ENCODE data around the gene TMEM217.
A peak's percentile ranks its signal among the peaks of the same experiment; 100 is the strongest.

Gene TMEM217

DNA sequence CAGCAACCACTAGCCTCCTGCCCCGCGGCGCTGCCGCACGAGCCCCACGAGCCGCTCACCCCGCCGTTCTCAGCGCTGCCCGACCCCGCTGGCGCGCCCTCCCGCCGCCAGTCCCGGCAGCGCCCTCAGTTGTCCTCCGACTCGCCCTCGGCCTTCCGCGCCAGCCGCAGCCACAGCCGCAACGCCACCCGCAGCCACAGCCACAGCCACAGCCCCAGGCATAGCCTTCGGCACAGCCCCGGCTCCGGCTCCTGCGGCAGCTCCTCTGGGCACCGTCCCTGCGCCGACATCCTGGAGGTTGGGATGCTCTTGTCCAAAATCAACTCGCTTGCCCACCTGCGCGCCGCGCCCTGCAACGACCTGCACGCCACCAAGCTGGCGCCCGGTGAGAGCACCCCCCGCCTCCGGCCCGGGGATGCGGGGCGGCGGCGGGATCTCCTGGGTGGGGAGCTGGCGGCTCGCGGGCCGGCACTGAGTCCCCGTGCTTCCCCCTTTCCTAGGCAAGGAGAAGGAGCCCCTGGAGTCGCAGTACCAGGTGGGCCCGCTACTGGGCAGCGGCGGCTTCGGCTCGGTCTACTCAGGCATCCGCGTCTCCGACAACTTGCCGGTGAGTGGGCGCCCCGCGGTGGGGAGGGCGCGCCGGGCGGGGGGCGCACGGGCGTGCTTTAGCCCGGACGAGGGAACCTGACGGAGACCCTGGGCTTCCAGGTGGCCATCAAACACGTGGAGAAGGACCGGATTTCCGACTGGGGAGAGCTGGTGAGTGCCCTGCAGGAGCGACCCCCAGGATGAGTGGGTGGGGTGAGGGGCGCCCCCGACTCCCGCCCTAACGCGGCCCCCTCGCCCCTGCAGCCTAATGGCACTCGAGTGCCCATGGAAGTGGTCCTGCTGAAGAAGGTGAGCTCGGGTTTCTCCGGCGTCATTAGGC lies 87.4 kb downstream of the TMEM217 start:
- Histone ChIP-seq H3K36me3 (peaks cover 29 to 30% (median 29%) of the 10 kb centered on the region in 3 donors), H3K9me3 (no peaks in the 10 kb centered on the region), H3K4me3 (peak overlapping the region; percentile 89 to 95), H3K27ac (peak overlapping the region; percentile 90), H3K27me3 (no peaks in the 10 kb centered on the region), H3K4me1 (peaks cover 0 to 28% (median 18%) of the 10 kb centered on the region in 4 donors)
- intact Hi-C loops (cut with DNase I; ENCODE audit: low total_unique reads) = loop anchor here (2.0 to 10.0 kb wide), 3 partner anchors 36 to 406 kb away; partner anchors contain the start of gene C6orf89
- peak; percentile 27 to 41 for TF ChIP-seq CTCF (IDR thresholded peaks at IDR 0.05)
- peak; percentile 47 to 84 for DNase-seq

DNA sequence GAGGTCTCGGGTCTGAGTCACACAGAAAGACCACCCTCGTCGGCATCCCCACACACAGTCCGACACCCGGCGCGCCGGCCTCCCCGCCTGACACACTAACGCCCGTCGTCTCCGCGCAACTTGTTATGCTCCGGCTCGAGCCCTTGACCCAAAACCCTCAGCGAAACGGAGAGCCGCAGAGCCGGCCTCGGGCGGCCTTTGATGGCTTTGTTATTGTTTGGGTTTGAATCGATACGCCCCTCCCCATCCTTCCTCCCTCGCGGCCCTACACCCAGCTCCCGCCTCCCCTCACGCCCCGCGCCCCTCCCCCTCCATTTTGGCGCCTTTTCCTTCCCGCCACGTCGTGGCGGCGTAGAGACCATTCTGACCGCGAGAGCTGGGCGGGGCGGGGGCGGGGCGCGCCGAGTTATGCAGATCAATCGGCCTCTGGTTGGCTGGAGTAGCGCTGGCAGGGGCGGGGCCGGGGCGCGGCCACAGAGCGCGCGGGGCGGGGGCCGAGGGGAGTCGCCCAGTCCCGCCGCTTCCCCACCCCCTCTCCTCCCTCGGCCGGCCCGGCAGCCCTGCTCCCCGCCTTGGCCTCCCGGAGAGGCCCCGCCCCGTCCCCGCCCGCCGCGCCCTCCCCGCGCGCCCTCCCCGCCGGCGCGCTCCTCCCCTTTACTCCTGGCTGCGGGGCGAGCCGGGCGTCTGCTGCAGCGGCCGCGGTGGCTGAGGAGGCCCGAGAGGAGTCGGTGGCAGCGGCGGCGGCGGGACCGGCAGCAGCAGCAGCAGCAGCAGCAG lies 88.3 kb downstream of the TMEM217 start, which contains the start of gene PIM1:
PIM1 (plus strand) TSS at position 657 of the 777 bp plus-strand sequence. CDS start 424 bp downstream, outside the sequence.
- peak; percentile 100 for DNase-seq
- Histone ChIP-seq H3K27me3 (no peaks in the 10 kb centered on the region), H3K4me1 (peaks cover 0 to 28% (median 18%) of the 10 kb centered on the region in 4 donors), H3K4me3 (peak within 1 kb of the TSS; percentile 89 to 95), H3K36me3 (peaks cover 20 to 22% (median 20%) of the 10 kb centered on the region in 3 donors), H3K27ac (peak within 1 kb of the TSS; percentile 96 to 98), H3K9me3 (no peaks in the 10 kb centered on the region)
- no peak for TF ChIP-seq CTCF (IDR thresholded peaks at IDR 0.05)
- intact Hi-C loops (cut with DNase I; ENCODE audit: low total_unique reads) = loop anchor here (2.0 to 10.0 kb wide), 4 partner anchors 35 to 405 kb away; partner anchors contain the start of gene C6orf89

DNA sequence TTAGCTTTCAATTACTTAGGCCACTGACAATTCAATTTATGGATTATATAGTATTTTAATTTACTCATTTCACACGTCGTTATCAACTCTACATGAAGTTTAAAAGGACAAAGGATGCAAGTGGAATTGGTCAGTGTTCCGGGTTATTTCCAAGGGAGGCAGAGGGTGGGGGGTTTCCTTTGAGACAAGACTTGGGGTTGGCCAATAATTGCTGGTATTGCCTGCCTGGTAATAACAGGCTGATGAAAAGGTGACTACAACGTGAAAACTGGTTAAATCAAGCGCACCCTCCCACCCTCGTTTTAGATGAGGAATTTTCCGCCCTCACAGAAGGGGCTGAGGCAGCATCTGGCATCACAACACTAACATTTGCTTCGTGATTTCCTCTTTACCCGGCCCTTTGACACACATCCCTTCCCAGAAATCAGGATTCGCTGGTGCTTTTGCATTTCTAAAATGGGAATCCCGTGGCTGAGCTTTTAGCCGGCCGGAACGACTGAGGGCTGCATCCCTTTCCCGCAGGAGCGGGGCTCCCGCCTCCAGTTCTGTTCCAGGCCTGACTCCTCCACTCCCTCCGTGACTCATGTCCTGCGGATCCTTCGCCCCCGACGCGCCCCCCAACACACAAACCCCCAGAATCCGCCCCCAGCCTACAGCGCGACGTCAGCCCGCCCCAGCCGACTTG lies 89.0 kb downstream of the TMEM217 start:
- Histone ChIP-seq H3K27ac (peak overlapping the region; percentile 96 to 98), H3K4me1 (peaks cover 0 to 28% (median 18%) of the 10 kb centered on the region in 4 donors), H3K4me3 (peak overlapping the region; percentile 65 to 89), H3K9me3 (no peaks in the 10 kb centered on the region), H3K27me3 (no peaks in the 10 kb centered on the region), H3K36me3 (peaks cover 13 to 14% (median 13%) of the 10 kb centered on the region in 3 donors)
- TF ChIP-seq CTCF (IDR thresholded peaks at IDR 0.05) = no peak
- intact Hi-C loops (cut with DNase I; ENCODE audit: low total_unique reads) = loop anchor here (2.0 kb wide), 1 partner anchor 66 kb away; no protein-coding TSS in a partner anchor
- DNase-seq = peak in 1 of 2 donors; percentile 75

DNA sequence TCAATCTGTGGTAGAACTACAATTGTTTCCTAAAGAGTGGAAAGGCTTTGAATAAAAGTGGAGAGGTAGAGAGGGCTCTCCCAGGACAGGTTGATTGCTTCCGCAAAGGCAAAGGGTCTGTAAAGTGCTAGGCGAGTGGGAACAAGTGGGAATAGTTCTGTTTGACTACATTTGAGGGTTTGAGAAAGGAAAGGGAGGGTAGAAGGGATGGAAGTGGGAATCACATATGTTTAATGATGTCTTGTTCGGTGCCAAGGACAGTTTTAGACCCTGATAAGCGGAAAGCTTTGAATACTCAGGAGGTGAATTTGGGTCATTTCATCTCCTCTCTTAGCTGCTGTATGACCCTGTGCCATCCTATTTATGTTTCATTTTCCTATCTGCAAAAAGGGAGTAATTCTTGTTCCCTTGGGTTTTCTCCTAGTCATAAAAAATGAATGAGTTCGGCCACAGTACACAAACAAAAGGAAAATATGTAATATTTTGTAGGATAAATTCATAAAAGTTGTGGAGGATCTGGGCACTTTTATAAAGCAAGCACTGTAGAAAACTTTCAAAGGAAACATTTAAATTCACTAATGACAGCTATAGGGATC lies 89.7 kb downstream of the TMEM217 start:
- H3K4me3 ChIP-seq = peak overlapping the region in 1 of 2 donors; percentile 89

More for the DNA sequence above, 89.7 kb downstream of the TMEM217 start:
- intact Hi-C loops (cut with DNase I; ENCODE audit: low total_unique reads) = loop anchor here (2.0 kb wide), 1 partner anchor 65 kb away; no protein-coding TSS in a partner anchor
- Histone ChIP-seq H3K4me1 (peaks cover 0 to 28% (median 17%) of the 10 kb centered on the region in 4 donors), H3K9me3 (no peaks in the 10 kb centered on the region), H3K36me3 (peaks cover 6 to 8% (median 6%) of the 10 kb centered on the region in 3 donors), H3K27ac (peak overlapping the region; percentile 96 to 98), H3K27me3 (no peaks in the 10 kb centered on the region)
- no peak for TF ChIP-seq CTCF (IDR thresholded peaks at IDR 0.05)
- DNase-seq = no peak

Measured in tibial artery (tissue), 4 donors.